ENCODE data around the gene ATG10.
"Not testable (repeated sequence)": the region's sequence is repeated elsewhere in the genome, so short reads cannot be mapped to it uniquely, and the experiment has no call there.

ATG10 gene

DNA sequence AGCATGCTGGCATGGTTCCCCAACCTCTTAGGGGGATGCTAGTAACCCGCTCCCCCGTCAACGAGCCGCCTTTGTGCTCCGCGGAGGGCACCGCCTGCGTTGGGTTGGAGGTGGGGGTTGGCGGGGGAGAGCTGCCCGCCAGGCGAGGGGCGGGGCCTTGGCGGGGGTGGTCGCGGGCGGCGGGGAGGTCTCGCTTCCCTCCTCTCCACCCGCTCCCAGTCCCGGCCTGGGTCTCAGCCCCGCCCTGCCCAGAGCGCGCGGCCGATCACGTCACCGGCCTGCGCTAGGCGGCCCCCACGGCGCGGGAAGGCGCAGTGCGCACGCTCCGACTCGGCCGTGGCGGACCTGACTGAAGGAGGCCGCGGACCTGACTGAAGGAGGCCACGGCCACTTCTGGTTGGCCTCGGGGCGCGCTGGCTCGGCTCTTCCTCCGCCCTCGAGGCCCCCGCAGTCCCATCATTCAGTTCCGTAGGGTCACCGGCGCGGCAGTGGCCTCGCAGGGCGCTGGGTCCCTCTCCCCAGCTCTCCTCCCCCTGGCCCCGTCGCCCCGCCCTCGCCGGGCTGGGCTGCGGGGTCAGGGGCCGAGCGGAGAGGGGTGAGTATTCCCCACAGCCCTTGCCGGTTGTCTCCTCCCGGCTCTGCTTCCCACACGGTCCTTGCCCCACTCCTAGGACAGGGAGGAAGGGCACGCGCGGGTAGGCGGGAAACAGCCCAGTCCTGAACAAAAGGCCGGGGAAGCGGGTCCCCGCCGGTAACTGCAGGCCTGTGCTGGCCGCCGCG is at the start of gene ATG10:
TSS of gene ATG10 (plus strand) at position 312 of the 780 bp plus-strand sequence. CDS start 15,548 bp downstream, outside the sequence.
- DNase-seq: peak; percentile 92

GRCh38 chr5:81922854-81923279 is 49.0 kb upstream of the ATG10 start:
- DNase-seq: no peak

DNA sequence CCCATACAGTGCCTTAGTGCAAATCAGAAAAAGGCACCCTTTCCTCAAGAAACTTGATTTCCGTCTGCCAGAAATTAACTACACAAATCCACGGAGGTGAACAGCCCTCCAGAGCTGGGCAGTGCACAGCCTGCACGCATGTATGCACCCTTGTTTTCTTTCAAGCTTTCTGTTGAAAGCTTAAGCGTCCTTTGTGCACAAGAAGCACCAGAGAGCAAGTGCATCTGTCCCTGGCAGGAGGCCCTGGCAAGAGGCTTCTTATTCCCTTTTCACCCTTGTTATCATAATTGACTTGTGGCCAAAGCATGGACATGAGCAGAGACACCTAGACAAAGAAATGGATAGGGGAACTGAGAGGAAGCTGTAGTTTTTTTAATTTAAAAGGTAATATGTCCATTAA is 47.4 kb upstream of the ATG10 start:
- DNase-seq: no peak

GRCh38 chr5:81925009-81925408 is 46.8 kb upstream of the ATG10 start:
- DNase-seq: no peak

GRCh38 chr5:81925981-81926380 is 45.8 kb upstream of the ATG10 start:
- DNase-seq: no peak

- DNase-seq: no peak
Observed at GRCh38 chr5:81936066-81936465, 35.8 kb upstream of the ATG10 start.

GRCh38 chr5:81936750-81937149 is 35.1 kb upstream of the ATG10 start:
- DNase-seq: no peak

DNA sequence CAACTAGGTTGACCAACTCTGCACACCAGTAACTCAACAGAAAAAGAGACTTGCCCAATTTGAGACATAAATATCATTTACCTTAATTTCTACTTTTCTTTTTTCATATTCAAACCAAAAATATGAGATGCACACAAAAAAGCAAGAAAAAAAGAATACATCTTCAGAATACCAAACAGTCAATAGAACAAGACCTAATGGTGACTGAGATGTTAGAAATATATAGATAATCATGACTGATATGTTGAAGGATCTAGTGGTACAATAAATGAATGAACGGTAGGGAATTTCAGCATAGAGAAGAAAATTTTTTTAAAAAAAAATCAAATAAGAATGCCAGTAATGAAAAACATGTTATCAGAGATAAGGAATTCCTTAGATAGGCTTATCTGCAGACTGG is 29.1 kb upstream of the ATG10 start:
- DNase-seq: no peak

GRCh38 chr5:81948349-81948748 is 23.5 kb upstream of the ATG10 start:
- peak; percentile 21 for DNase-seq

DNA sequence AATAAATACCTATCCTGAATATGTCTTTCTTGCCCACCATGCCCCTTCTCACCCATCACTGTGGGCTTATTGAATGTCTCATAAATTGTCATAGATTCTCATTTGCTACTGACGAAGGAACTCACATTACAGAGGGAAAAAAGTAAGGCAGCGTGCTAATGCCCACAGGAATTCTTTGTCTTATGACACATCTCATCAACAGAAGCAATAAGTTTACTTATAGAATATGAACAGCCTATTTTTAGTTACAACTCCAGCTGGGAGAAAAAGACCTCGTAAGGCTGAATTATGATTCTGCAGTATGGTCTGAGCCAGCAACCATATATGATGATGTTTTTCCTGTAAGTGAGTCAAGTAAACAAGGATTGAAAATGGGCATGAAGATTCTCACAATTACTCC is 22.4 kb upstream of the ATG10 start:
- peak; percentile 57 for DNase-seq

- DNase-seq: no peak
Observed at GRCh38 chr5:81950996-81951395, 20.8 kb upstream of the ATG10 start.

DNA sequence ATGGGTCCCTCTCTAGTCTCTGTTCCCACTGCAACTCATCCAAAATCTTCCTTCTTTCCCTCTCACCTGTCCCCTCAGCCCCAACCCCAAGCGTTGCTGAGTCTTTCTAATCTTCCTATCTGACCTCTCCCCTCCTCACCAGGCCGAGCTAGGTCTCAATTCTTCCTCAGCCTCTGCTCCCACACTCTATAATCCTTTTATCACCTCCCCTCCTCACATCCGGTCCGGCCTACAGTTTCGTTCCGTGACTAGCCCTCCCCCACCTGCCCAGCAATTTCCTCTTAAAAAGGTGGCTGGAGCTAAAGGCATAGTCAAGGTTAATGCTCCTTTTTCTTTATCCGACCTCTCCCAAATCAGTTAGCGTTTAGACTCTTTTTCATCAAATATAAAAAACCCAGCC is 17.0 kb upstream of the ATG10 start:
- DNase-seq: not testable (repeated sequence)

DNA sequence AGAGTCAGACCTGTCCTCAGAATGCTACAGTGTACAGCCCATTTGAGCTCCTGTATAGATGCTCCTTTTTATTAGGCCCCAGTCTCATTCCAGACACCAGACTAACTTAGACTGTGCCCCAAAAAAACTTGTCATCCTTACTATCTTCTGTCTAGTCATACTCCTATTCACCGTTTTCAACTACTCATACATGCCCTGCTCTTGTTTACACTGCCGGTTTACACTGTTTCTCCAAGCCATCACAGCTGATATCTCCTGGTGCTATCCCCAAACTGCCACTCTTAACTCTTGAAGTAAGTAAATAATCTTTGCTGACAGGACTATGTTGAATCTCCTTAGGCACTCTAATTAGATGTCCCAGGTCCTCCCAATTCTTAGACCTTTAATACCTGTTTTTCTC is 13.7 kb upstream of the ATG10 start:
- DNase-seq: not testable (repeated sequence)

GRCh38 chr5:81961651-81962440 is 10.0 kb upstream of the ATG10 start:
- no peak for DNase-seq

DNA sequence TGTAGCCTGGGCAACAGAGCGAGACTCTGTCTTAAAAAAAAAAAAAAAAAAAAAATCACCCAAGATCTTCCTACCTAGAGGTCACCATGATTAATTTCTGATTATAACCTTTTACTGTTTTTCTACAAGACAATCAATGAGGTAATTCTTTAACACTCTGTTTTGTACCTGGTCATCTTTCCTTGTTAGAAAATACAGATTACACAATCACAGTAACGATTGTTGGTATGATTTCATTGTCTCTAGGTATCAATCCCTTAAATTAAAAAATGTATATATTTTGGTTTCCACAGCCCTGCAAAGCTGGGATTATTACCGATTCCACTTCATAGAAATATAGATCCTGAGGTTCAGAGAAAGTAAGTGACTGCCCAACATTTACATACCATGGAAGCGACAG is 8.3 kb upstream of the ATG10 start:
- DNase-seq: no peak

DNA sequence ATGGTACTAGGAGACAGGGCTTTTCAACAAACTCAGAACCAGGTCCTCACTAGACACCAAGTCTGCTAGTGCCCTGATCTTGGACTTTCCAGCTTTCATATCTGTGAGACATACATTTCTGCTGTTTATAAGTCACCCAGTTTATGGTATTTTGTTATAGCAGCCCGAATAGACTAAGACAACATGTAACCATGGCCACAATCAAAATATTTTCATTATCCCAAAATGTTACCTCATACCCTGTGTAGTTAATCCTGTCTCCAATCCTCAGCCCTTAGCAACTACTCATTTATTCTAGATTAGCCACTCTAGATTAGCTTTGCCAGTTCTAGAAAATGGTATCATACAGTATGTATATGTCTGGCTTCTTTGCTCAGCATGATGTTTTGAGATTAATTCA is 6.3 kb upstream of the ATG10 start:
- no peak for DNase-seq

GRCh38 chr5:81969226-81969625 is 2.6 kb upstream of the ATG10 start:
- DNase-seq: no peak

DNA sequence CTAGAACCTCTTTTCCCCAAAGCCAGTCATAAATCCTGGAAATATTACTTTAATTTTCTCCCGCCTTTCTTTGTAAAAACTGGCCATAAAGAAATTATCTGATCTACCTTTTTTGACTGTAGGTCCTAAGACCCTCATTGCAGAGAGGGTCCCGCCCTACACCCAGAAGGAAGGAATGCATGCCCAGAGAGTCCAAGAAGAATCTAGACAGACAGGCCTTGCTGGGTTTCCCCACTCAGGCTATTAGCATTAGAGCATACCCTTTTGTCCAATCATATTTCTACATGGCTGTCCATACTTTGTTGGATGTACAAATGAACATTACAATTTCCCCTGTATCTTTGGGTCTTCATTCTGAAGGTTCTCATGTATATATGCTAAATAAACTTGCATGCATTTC is 1.9 kb upstream of the ATG10 start:
- no peak for DNase-seq

GRCh38 chr5:81971111-81971711 is 612 bp upstream of the ATG10 start:
- DNase-seq: no peak

- no peak for DNase-seq
Observed at GRCh38 chr5:81972492-81972783, 615 bp downstream of the ATG10 start.

- DNase-seq: no peak
Observed at GRCh38 chr5:81980160-81980559, 8.3 kb downstream of the ATG10 start.

GRCh38 chr5:81980598-81981260 is 8.9 kb downstream of the ATG10 start:
- DNase-seq: no peak

DNA sequence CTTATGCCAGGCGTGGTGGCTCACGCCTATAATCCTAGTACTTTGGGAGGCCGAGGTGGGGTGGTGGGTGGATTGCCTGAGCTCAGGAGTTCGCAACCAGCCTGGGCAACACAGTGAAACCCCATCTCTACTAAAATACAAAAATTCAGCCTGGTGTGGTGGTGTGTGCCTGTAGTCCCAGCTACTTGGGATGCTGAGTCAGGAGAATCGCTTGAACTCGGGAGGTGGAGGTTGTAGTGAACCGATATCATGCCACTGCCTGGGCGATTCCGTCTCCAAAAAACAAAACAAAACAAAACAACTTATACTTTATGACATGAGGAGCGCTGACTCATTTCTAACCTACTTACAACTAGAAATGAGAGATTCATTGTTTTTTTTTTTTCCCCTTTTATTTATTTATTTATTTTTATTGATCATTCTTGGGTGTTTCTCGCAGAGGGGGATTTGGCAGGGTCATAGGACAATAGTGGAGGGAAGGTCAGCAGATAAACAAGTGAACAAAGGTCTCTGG is 10.4 kb downstream of the ATG10 start:
- not testable (repeated sequence) for DNase-seq
